PC-3 (cell line): Measurements from ENCODE around the gene CNPY3. TPM values are rescaled to one million over a fixed set of nuclear protein-coding genes. Genes with fewer than 3 reads are reported as not detected.
"Not testable (repeated sequence)": the region's sequence is repeated elsewhere in the genome, so short reads cannot be mapped to it uniquely, and the experiment has no call there.

Experiments used
- ATAC-seq: fragments of 200-7000 bp; cut with Tn5 transposase; 2 replicates; pipeline ENCODE4 v1.9.1; 2020; ENCODE audit warnings: mild to moderate bottlenecking, moderate library complexity
- BruUV-seq: library from RNA; stranded (reverse); fragments of 400-500 nt; replicated peaks from 2 replicates; lab custom pipeline; 2021; lab: Mats Ljungman, UMichigan
- CTCF ChIA-PET: fragments of 300-600 bp; sonication (Branson Sonifier 250); formaldehyde crosslinking; loops from one replicate; lab custom pipeline; 2022; ENCODE audit warnings: antibody characterized with exemption; lab: Charles Lee
- POLR2A ChIA-PET: fragments of 300-600 bp; sonication (Branson Sonifier 250); formaldehyde crosslinking; loops from one replicate; lab custom pipeline; 2022; ENCODE audit warnings: antibody characterized with exemption; ENCODE audit not compliant: unreplicated experiment; lab: Charles Lee
- DNase-seq: peaks from one replicate; pipeline ENCODE4 v3.0.0-alpha.2; 2015
- H2AFZ ChIP-seq: fragments of 300-600 bp; sonication (generic); 2 replicates; pipeline ENCODE4 v1.6.0; 2016; ENCODE audit warnings: antibody characterized with exemption, low read length
- H3F3A ChIP-seq: fragments of 300-600 bp; sonication (generic); one replicate; pipeline ENCODE4 v1.6.0; 2017; ENCODE audit warnings: antibody characterized with exemption, low read length, control low read depth, mild to moderate bottlenecking; ENCODE audit not compliant: unreplicated experiment
- H3K27ac ChIP-seq: fragments of 300-600 bp; sonication (generic); 2 replicates; pipeline ENCODE4 v1.5.1; 2016; ENCODE audit warnings: mild to moderate bottlenecking, low read length
- H3K27me3 ChIP-seq: fragments of 300-600 bp; sonication (generic); 2 replicates; pipeline ENCODE4 v1.6.1; 2016; ENCODE audit warnings: low read length, mixed read lengths
- H3K36me3 ChIP-seq: fragments of 300-600 bp; sonication (generic); 2 replicates; pipeline ENCODE4 v1.6.1; 2016; ENCODE audit warnings: low read depth, mixed run types, low read length, mixed read lengths
- H3K4me1 ChIP-seq: fragments of 300-600 bp; sonication (generic); 2 replicates; pipeline ENCODE4 v1.5.1; 2016; ENCODE audit warnings: low read length; ENCODE audit not compliant: insufficient read depth
- H3K4me2 ChIP-seq: fragments of 300-600 bp; sonication (generic); 2 replicates; pipeline ENCODE4 v1.6.0; 2016; ENCODE audit warnings: low read length
- H3K4me3 ChIP-seq: fragments of 300-600 bp; sonication (generic); 2 replicates; pipeline ENCODE4 v1.5.1; 2016; ENCODE audit warnings: mild to moderate bottlenecking, low read length, mixed read lengths
- H3K79me2 ChIP-seq: fragments of 300-600 bp; sonication (generic); 2 replicates; pipeline ENCODE4 v1.6.1; 2017; ENCODE audit warnings: low read length, mixed read lengths
- H3K9ac ChIP-seq: fragments of 300-600 bp; sonication (generic); 2 replicates; pipeline ENCODE4 v1.6.0; 2016; ENCODE audit warnings: mild to moderate bottlenecking, low read length
- H3K9me2 ChIP-seq: fragments of 300-600 bp; sonication (generic); replicated peaks from 2 replicates; pipeline ENCODE4 v1.6.1; 2016; ENCODE audit warnings: mixed run types, low read length, mixed read lengths
- H3K9me3 ChIP-seq: fragments of 300-600 bp; sonication (generic); 2 replicates; pipeline ENCODE4 v1.6.1; 2016; ENCODE audit warnings: low read length, mixed read lengths
- H4K20me1 ChIP-seq: fragments of 300-600 bp; sonication (generic); 2 replicates; pipeline ENCODE4 v1.6.1; 2016; ENCODE audit warnings: low read length, mixed read lengths
- CTCF ChIP-seq: fragments of 300-600 bp; sonication (generic); conservative IDR thresholded peaks from 2 replicates; pipeline ENCODE4 v1.5.1; 2017; ENCODE audit warnings: antibody characterized with exemption, low read depth, mild to moderate bottlenecking, low read length
- EZH2 ChIP-seq: fragments of 300-600 bp; sonication (generic); IDR thresholded peaks from one replicate; pipeline ENCODE4 v1.6.1; 2017; ENCODE audit warnings: antibody characterized with exemption, mild to moderate bottlenecking, low read length; ENCODE audit not compliant: unreplicated experiment
- EZH2phosphoT487 ChIP-seq: fragments of 300-600 bp; sonication (generic); IDR thresholded peaks from 2 replicates; pipeline ENCODE4 v1.6.1; 2018; ENCODE audit warnings: mild to moderate bottlenecking, antibody characterized with exemption, low read length, borderline replicate concordance
- intact Hi-C: fragments of 100-400 bp; cut with micrococcal nuclease; formaldehyde crosslinking; loops from 2 replicates; pipeline ENCODE4 v1.9.0; 2023
- total RNA-seq: library from RNA; depleted of rRNA; stranded (reverse); fragments of >200 nt; gene quantifications from 2 replicates; pipeline ENCODE4 v1.2.3, GENCODE V29; 2014

Gene CNPY3
- total RNA-seq, 1 experiment from 2014 or later: 37.5 TPM

DNA sequence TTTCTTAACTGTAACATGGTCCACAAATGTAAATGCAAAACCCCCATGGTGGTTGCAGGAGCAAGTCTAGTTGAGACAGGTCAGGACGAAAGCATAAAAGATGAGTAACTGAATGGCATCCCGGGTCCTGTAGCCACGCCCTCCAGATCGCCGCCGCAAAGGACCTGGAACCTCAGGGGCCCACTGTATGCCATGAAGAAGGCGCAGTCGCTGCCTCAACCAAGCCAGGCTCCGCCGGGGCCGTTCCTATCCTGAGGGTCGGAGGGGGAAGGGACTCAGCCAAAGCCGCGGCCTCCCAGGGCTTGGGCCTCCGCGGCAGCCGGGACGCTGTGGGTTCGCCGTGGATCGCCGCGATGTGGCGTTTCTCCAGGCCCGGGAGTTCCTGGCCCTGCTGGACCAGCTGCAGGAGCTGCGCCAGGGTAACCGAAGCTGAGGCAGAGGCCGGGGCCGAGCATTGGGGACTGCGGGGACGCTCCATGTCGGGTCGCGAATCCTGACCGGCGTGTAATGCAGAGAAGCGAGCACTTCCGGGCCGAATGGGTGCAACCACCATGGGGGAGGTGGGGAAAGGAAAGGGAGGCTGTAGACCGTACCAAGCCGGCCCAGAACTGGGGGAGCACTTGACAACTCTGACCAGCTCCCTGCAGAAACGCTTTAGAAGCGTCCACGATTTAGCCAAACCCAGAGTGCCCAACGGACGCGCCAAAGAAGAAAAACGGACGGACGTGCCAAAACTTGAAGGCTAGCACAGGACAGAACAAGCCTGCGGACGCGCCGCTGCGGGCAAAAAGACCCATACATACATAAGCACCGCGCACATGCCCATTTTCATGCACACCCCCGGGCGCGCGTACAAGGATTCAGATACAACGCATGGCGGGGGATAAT is 38.7 kb upstream of the CNPY3 start:
- DNase-seq (peak; percentile 95), ATAC-seq (peak; percentile 90)
- intact Hi-C loops: no loop called here
- peak overlapping the region; percentile 87 for H3K27ac ChIP-seq
- CTCF ChIA-PET: interaction anchor here (0.6 kb wide), 1 partner anchor 289 kb away, joined by 3 read pairs; no protein-coding TSS in a partner anchor
- TF ChIP-seq EZH2 (no peak), CTCF (no peak), EZH2phosphoT487 (no peak)
- POLR2A ChIA-PET: interaction anchor here (0.6 kb wide), 3 partner anchors 94 to 111 kb away, joined by 3 read pairs; partner anchors contain the start of gene PPP2R5D
- peaks cover 6% of the 10 kb centered on the region for H3K36me3 ChIP-seq
- peaks cover 9% of the 10 kb centered on the region for H3K4me1 ChIP-seq
- no peaks in the 10 kb centered on the region for H3K9me2 ChIP-seq
- H4K20me1 ChIP-seq: no peaks in the 10 kb centered on the region
- peaks cover 2% of the 10 kb centered on the region for H3F3A ChIP-seq
- H3K79me2 ChIP-seq: peaks cover 4% of the 10 kb centered on the region; the same call in 1 of the 2 replicates
- peak overlapping the region; percentile 88 for H2AFZ ChIP-seq
- BruUV-seq: TSS peak; percentile 89
- H3K27me3 ChIP-seq: no peaks in the 10 kb centered on the region
- peak overlapping the region; percentile 84 for H3K4me3 ChIP-seq
- H3K9me3 ChIP-seq: no peaks in the 10 kb centered on the region
- peak overlapping the region; percentile 88 for H3K9ac ChIP-seq
- peak overlapping the region; percentile 88 for H3K4me2 ChIP-seq

GRCh38 chr6:42891199-42891722 is 38.0 kb upstream of the CNPY3 start:
- TF ChIP-seq EZH2: no peak
- no peak for TF ChIP-seq CTCF
- TF ChIP-seq EZH2phosphoT487: no peak
- Histone ChIP-seq H3K27me3 (no peaks in the 10 kb centered on the region), H3K79me2 (no peaks in the 10 kb centered on the region), H3K9me3 (no peaks in the 10 kb centered on the region), H3K36me3 (no peaks in the 10 kb centered on the region; the same call in 1 of the 2 replicates), H3F3A (no peaks in the 10 kb centered on the region), H3K4me2 (peak overlapping the region; percentile 88), H2AFZ (peak overlapping the region; percentile 88), H3K9ac (peak overlapping the region; percentile 88), H3K27ac (peak overlapping the region; percentile 87), H4K20me1 (no peaks in the 10 kb centered on the region), H3K4me3 (peak overlapping the region; percentile 84), H3K4me1 (peaks cover 9% of the 10 kb centered on the region), H3K9me2 (no peaks in the 10 kb centered on the region)
- DNase-seq: no peak
- POLR2A ChIA-PET: no interaction called here
- BruUV-seq: no TSS peak
- intact Hi-C loops: no loop called here
- no peak for ATAC-seq
- CTCF ChIA-PET: no interaction called here

DNA sequence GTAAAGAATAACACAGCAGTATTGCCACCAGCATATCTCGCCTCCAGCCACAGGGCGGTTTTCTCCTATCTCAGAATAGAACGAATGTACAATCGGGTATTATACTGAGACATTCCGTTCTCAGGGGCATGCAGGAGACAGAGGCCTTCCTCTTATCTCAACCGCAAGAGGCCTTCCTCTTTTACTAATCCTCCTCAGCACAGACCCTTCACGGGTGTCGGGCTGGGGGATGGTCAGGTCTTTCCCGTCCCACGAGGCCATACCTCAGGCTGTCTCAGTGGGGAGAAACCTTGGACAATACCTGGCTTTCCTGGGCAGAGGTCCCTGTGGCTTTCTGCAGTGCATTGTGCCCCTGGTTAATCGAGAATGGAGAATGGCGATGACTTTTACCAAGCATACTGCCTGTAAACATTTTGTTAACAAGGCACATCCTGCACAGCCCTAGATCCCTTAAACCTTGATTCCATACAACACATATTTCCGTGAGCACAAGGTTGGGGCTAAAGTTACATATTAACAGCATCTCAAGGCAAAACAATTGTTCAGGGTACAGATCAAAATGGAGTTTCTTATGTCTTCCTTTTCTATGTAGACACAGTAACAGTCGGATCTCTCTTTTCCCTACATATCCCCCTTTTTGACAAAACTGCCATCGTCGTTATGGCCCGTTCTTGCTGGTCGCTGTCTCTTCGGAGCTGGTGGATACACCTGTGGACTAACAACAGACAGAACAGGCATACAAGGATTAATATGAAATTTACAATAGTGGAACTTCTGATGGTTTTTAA is 35.0 kb upstream of the CNPY3 start:
- H3K4me2 ChIP-seq, ATAC-seq, BruUV-seq, H2AFZ ChIP-seq, H4K20me1 ChIP-seq, H3K9me2 ChIP-seq, H3K9ac ChIP-seq, H3K4me3 ChIP-seq, CTCF ChIA-PET, POLR2A ChIA-PET, H3K27ac ChIP-seq, intact Hi-C loops, DNase-seq, H3F3A ChIP-seq, H3K79me2 ChIP-seq, H3K9me3 ChIP-seq, H3K27me3 ChIP-seq, H3K36me3 ChIP-seq: not testable (repeated sequence)
- peaks cover 12% of the 10 kb centered on the region for H3K4me1 ChIP-seq
